Measurements from ENCODE around the gene HTT. TPM values are rescaled to one million over a fixed set of nuclear protein-coding genes. Genes with fewer than 3 reads are reported as not detected.
A peak's percentile ranks its signal among the peaks of the same experiment; 100 is the strongest.

The HTT gene
- total and polyA plus RNA-seq, 2 of the 13 experiments (the other 11 are each of a cell fraction or from before 2014, with no cell fraction given): 17.5 to 19.5 TPM

GRCh38 chr4:3077796-3078195 lies 3.3 kb downstream of the HTT start:
- peaks cover 10% of the 10 kb centered on the region for H4K20me1 ChIP-seq (ENCODE audit: insufficient read depth, low read length)
- no peak for ATAC-seq
- peaks cover 70% of the 10 kb centered on the region for H3K79me2 ChIP-seq (ENCODE audit: insufficient read depth, low read length)
- no peak for DNase-seq (ENCODE audit: low spot score)
- ChIA-PET POLR2A (no interaction called here), CTCF (ENCODE audit: low intra/inter-chr PET ratio, low total read pairs) (no interaction called here)
- H3K36me3 ChIP-seq (replicated peaks in 1 of 2; ENCODE audit: control insufficient read depth in 1 of 2, insufficient read depth in 2 of 2, low read length in 2 of 2): peaks cover 2 to 3% of the 10 kb centered on the region in 2 experiments; a peak in 2 of 5 replicates
- TF ChIP-seq ZNF510 (CRISPR knock-in tag; IDR thresholded peaks at IDR 0.05; ENCODE audit: low read depth) (no peak), ZNF232 (CRISPR knock-in tag; IDR thresholded peaks at IDR 0.05; ENCODE audit: borderline replicate concordance) (no peak)
- in situ Hi-C loops (cut with HindIII; ENCODE audit: extremely low pct_ligation_motif_present, low pct_unique_long_range_greater_than_20kb): no loop called here
- H3K27ac ChIP-seq (ENCODE audit: extremely low read length, insufficient read depth, low read length): no peak overlapping the region
- peak overlapping the region; percentile 7; the same call in 1 of the 2 replicates for H3K4me2 ChIP-seq (ENCODE audit: low read depth, low read length)
- no peak for FAIRE-seq
- no peak overlapping the region for H3K9ac ChIP-seq (ENCODE audit: insufficient read depth, low read depth, low read length)
- intact Hi-C loops (cut with micrococcal nuclease; ENCODE audit: unreplicated experiment): no loop called here
- no peak overlapping the region for H3K4me3 ChIP-seq (replicated peaks in 1 of 3; ENCODE audit: insufficient read depth in 1 of 3, low read depth in 2 of 3, low read length in 3 of 3)
- no peak overlapping the region for H2AFZ ChIP-seq (ENCODE audit: low read length)
- H3K4me1 ChIP-seq (ENCODE audit: insufficient read depth, low read length): peaks cover 41% of the 10 kb centered on the region
- no peaks in the 10 kb centered on the region for H3K9me3 ChIP-seq (ENCODE audit: low read length)
- 92% methylated on average over 2 of the region's 2 CpGs for WGBS (ENCODE audit: low lambda C conversion rate)
- no TSS peak for BruUV-seq (replicated peaks)
- H3K27me3 ChIP-seq (ENCODE audit: control insufficient read depth in 1 of 2, insufficient read depth in 2 of 2, low read length in 2 of 2): no peaks in the 10 kb centered on the region; a peak in 1 of 5 replicates

DNA sequence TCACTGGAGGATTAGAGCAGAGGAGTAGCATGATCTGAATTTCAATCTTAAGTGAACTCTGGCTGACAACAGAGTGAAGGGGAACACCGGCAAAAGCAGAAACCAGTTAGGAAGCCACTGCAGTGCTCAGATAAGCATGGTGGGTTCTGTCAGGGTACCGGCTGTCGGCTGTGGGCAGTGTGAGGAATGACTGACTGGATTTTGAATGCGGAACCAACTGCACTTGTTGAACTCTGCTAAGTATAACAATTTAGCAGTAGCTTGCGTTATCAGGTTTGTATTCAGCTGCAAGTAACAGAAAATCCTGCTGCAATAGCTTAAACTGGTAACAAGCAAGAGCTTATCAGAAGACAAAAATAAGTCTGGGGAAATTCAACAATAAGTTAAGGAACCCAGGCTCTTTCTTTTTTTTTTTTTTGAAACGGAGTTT lies 5.2 kb downstream of the HTT start:
- Histone ChIP-seq H3K79me2 (ENCODE audit: insufficient read depth, low read length) (peaks cover 83% of the 10 kb centered on the region), H3K9ac (ENCODE audit: insufficient read depth, low read depth, low read length) (no peak overlapping the region), H3K27me3 (ENCODE audit: control insufficient read depth in 1 of 2, insufficient read depth in 2 of 2, low read length in 2 of 2) (no peaks in the 10 kb centered on the region; a peak in 1 of 5 replicates), H4K20me1 (ENCODE audit: insufficient read depth, low read length) (peaks cover 14% of the 10 kb centered on the region), H3K27ac (ENCODE audit: extremely low read length, insufficient read depth, low read length) (no peak overlapping the region), H3K4me2 (ENCODE audit: low read depth, low read length) (no peak overlapping the region), H3K9me3 (ENCODE audit: low read length) (no peaks in the 10 kb centered on the region), H2AFZ (ENCODE audit: low read length) (no peak overlapping the region), H3K4me1 (ENCODE audit: insufficient read depth, low read length) (peaks cover 33% of the 10 kb centered on the region), H3K4me3 (replicated peaks in 1 of 3; ENCODE audit: insufficient read depth in 1 of 3, low read depth in 2 of 3, low read length in 3 of 3) (no peak overlapping the region), H3K36me3 (replicated peaks in 1 of 2; ENCODE audit: control insufficient read depth in 1 of 2, insufficient read depth in 2 of 2, low read length in 2 of 2) (peaks cover 2 to 3% of the 10 kb centered on the region in 2 experiments; a peak in 2 of 5 replicates)
- no peak for FAIRE-seq
- 93% methylated on average over 6 of the region's 6 CpGs for WGBS (ENCODE audit: low lambda C conversion rate)
- BruUV-seq (replicated peaks): no TSS peak
- in situ Hi-C loops (cut with HindIII; ENCODE audit: extremely low pct_ligation_motif_present, low pct_unique_long_range_greater_than_20kb): no loop called here
- intact Hi-C loops (cut with micrococcal nuclease; ENCODE audit: unreplicated experiment): loop anchor here (1.0 kb wide), 1 partner anchor 27 kb away; no protein-coding TSS in a partner anchor
- DNase-seq (ENCODE audit: low spot score): no peak
- ATAC-seq: no peak
- ChIA-PET POLR2A (no interaction called here), CTCF (ENCODE audit: low intra/inter-chr PET ratio, low total read pairs) (no interaction called here)
- TF ChIP-seq ZNF576 (CRISPR knock-in tag; IDR thresholded peaks at IDR 0.05) (no peak), JUNB (CRISPR knock-in tag; IDR thresholded peaks at IDR 0.05; ENCODE audit: borderline replicate concordance) (no peak), ZNF256 (CRISPR knock-in tag; conservative IDR thresholded peaks at IDR 0.05) (no peak), ZNF772 (CRISPR knock-in tag; IDR thresholded peaks at IDR 0.05) (no peak), ZNF580 (CRISPR knock-in tag; IDR thresholded peaks at IDR 0.05; ENCODE audit: borderline replicate concordance, low read depth) (no peak), SOX6 (IDR thresholded peaks at IDR 0.05) (no peak), SOX6 (CRISPR knock-in tag; IDR thresholded peaks at IDR 0.05) (no peak), ZBTB3 (CRISPR knock-in tag; IDR thresholded peaks at IDR 0.05; ENCODE audit: borderline replicate concordance, low read depth) (no peak), TEAD2 (CRISPR knock-in tag; IDR thresholded peaks at IDR 0.05) (no peak), PPARG (CRISPR knock-in tag; conservative IDR thresholded peaks at IDR 0.05) (no peak), NR2F6 (IDR thresholded peaks at IDR 0.05) (no peak), NR2F6 (CRISPR knock-in tag; IDR thresholded peaks at IDR 0.05) (no peak), FOXA1 (IDR thresholded peaks at IDR 0.05) (no peak), FOXA1 (CRISPR knock-in tag; IDR thresholded peaks at IDR 0.05) (no peak)
- TF ChIP-seq, protein P1, sequence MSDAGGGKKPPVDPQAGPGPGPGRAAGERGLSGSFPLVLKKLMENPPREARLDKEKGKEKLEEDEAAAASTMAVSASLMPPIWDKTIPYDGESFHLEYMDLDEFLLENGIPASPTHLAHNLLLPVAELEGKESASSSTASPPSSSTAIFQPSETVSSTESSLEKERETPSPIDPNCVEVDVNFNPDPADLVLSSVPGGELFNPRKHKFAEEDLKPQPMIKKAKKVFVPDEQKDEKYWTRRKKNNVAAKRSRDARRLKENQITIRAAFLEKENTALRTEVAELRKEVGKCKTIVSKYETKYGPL (CRISPR knock-in tag; IDR thresholded peaks at IDR 0.05): no peak

All from HepG2 (cell line).